IMR-90 (cell line): Measurements from ENCODE around the gene CCDC102B. TPM values are rescaled to one million over a fixed set of nuclear protein-coding genes. Genes with fewer than 3 reads are reported as not detected.

Source experiments
- ATAC-seq: fragments of 200-7000 bp; cut with Tn5 transposase; 2 replicates; pipeline ENCODE4 v1.9.1; 2020; ENCODE audit warnings: low read depth, mild to moderate bottlenecking, moderate library complexity
- BruUV-seq: library from RNA; stranded (reverse); fragments of 400-500 nt; replicated peaks from 2 replicates; lab custom pipeline; 2021; lab: Mats Ljungman, UMichigan
- CTCF ChIA-PET: fragments of 300-600 bp; formaldehyde crosslinking; extraction: SDS; loops from one replicate; lab custom pipeline; 2021; ENCODE audit warnings: antibody characterized with exemption; lab: Yijun Ruan, JAX
- POLR2A ChIA-PET: fragments of 300-600 bp; sonication (Branson Sonifier 250); formaldehyde crosslinking; loops from one replicate; lab custom pipeline; 2022; ENCODE audit warnings: antibody characterized with exemption; ENCODE audit not compliant: unreplicated experiment; lab: Charles Lee
- DNase-seq: peaks from one replicate; pipeline ENCODE4 v3.0.0; 2013
- H2AFZ ChIP-seq: replicated peaks from 2 replicates; pipeline ENCODE3; 2013; ENCODE audit warnings: low read length, mild to moderate bottlenecking; ENCODE audit not compliant: poor library complexity
- H2AK5ac ChIP-seq: 2 replicates; pipeline ENCODE4 v1.6.1; 2013; ENCODE audit warnings: low read depth, low read length, inconsistent platforms
- H2AK9ac ChIP-seq: replicated peaks from 2 replicates; pipeline ENCODE3; 2013; ENCODE audit warnings: mild to moderate bottlenecking, low read depth, low read length, moderate library complexity; ENCODE audit not compliant: poor library complexity
- H2BK120ac ChIP-seq: 2 replicates; pipeline ENCODE4 v1.6.1; 2013; ENCODE audit warnings: low read depth, low read length, inconsistent platforms
- H2BK15ac ChIP-seq: 3 replicates; pipeline ENCODE4 v1.6.1; 2013; ENCODE audit warnings: low read depth, low read length, inconsistent platforms
- H2BK20ac ChIP-seq: 2 replicates; pipeline ENCODE4 v1.6.1; 2013; ENCODE audit warnings: low read depth, mild to moderate bottlenecking, inconsistent platforms, low read length, moderate library complexity
- H2BK5ac ChIP-seq: 2 replicates; pipeline ENCODE4 v1.6.1; 2013; ENCODE audit warnings: mild to moderate bottlenecking, low read depth, low read length, inconsistent platforms; ENCODE audit not compliant: poor library complexity, severe bottlenecking
- H3K14ac ChIP-seq: replicated peaks from 2 replicates; pipeline ENCODE4 v1.6.1; 2013; ENCODE audit warnings: low read depth, low read length, inconsistent platforms
- H3K18ac ChIP-seq: 2 replicates; pipeline ENCODE4 v1.6.1; 2013; ENCODE audit warnings: low read depth, low read length, control low read depth
- H3K23ac ChIP-seq: 2 replicates; pipeline ENCODE4 v1.6.1; 2013; ENCODE audit warnings: low read depth, low read length, inconsistent platforms
- H3K27ac ChIP-seq: 2 replicates; pipeline ENCODE4 v1.5.1; 2013; ENCODE audit warnings: mild to moderate bottlenecking, control low read depth, low read length; ENCODE audit not compliant: insufficient read depth
- H3K27me3 ChIP-seq: 2 replicates; pipeline ENCODE4 v1.6.1; 2013; ENCODE audit warnings: low read length; ENCODE audit not compliant: control insufficient read depth, insufficient read depth
- H3K36me3 ChIP-seq: 2 replicates; pipeline ENCODE4 v1.6.1; 2013; ENCODE audit warnings: low read length, mixed read lengths; ENCODE audit not compliant: control insufficient read depth, insufficient read depth
- H3K4ac ChIP-seq: 2 replicates; pipeline ENCODE4 v1.6.1; 2013; ENCODE audit warnings: low read depth, low read length, inconsistent platforms
- H3K4me1 ChIP-seq: 2 replicates; pipeline ENCODE4 v1.6.1; 2013; ENCODE audit warnings: low read length, mixed read lengths; ENCODE audit not compliant: control insufficient read depth, insufficient read depth
- H3K4me2 ChIP-seq: 2 replicates; pipeline ENCODE4 v1.6.1; 2013; ENCODE audit warnings: low read depth, mild to moderate bottlenecking, control low read depth, low read length, moderate library complexity
- H3K4me3 ChIP-seq: 2 replicates; pipeline ENCODE4 v1.5.1; 2013; ENCODE audit warnings: low read depth, mild to moderate bottlenecking, control low read depth, low read length, moderate library complexity; ENCODE audit not compliant: insufficient read depth
- H3K56ac ChIP-seq: 2 replicates; pipeline ENCODE4 v1.6.1; 2013; ENCODE audit warnings: low read length, inconsistent platforms; ENCODE audit not compliant: insufficient read depth; ENCODE audit errors: extremely low read depth
- H3K79me1 ChIP-seq, 2 experiments: 2 replicates each; pipeline ENCODE4 v1.6.1; 2013; ENCODE audit warnings: low read length in 2 of 2, inconsistent platforms in 1 of 2, low read depth in 1 of 2
- H3K9ac ChIP-seq: 2 replicates; pipeline ENCODE4 v1.6.1; 2013; ENCODE audit warnings: low read depth, low read length, control low read depth
- H3K9me1 ChIP-seq: 2 replicates; pipeline ENCODE4 v1.6.1; 2013; ENCODE audit warnings: low read length, inconsistent platforms; ENCODE audit not compliant: insufficient read depth
- H3K9me3 ChIP-seq: 2 replicates; pipeline ENCODE4 v1.6.1; 2013; ENCODE audit warnings: low read length; ENCODE audit not compliant: control insufficient read depth, insufficient read depth
- H4K20me1 ChIP-seq: 2 replicates; pipeline ENCODE4 v1.6.1; 2013; ENCODE audit warnings: low read length, inconsistent platforms; ENCODE audit not compliant: insufficient read depth
- H4K5ac ChIP-seq: 2 replicates; pipeline ENCODE4 v1.6.1; 2013; ENCODE audit warnings: mild to moderate bottlenecking, low read depth, low read length, control low read depth
- H4K8ac ChIP-seq, 2 experiments: 2 replicates each; pipeline ENCODE4 v1.6.1; 2013; ENCODE audit warnings: low read depth in 2 of 2, low read length in 2 of 2, control low read depth in 1 of 2, inconsistent platforms in 1 of 2
- H4K91ac ChIP-seq: 2 replicates; pipeline ENCODE4 v1.6.1; 2013; ENCODE audit warnings: low read depth, low read length, inconsistent platforms; ENCODE audit not compliant: insufficient read depth
- CHD1 ChIP-seq: IDR thresholded peaks from 2 replicates; pipeline ENCODE4 v1.6.1; 2012; ENCODE audit warnings: low read depth, low read length, improper control_type of control experiment
- MAFK ChIP-seq: IDR thresholded peaks from 2 replicates; pipeline ENCODE4 v1.6.1; 2012; ENCODE audit warnings: low read depth, low read length, improper control_type of control experiment
- RCOR1 ChIP-seq: IDR thresholded peaks from 2 replicates; pipeline ENCODE4 v1.6.1; 2012; ENCODE audit warnings: mild to moderate bottlenecking, low read length, improper control_type of control experiment; ENCODE audit not compliant: insufficient replicate concordance
- SMC3 ChIP-seq: fragments of 150-350 bp; IDR thresholded peaks from 2 replicates; pipeline ENCODE4 v1.6.1; 2016; ENCODE audit warnings: low read depth, mild to moderate bottlenecking, antibody characterized with exemption, low read length, moderate library complexity
- WGBS, 2 experiments: methylation state at CpG; one replicate each; pipeline versions ENCODE4 v1.1.5 to v1.1.7; 2013; ENCODE audit warnings: missing lambda C conversion rate in 2 of 2; ENCODE audit not compliant: insufficient read length in 1 of 2; ENCODE audit errors: extremely low coverage in 2 of 2; 5-methylcytosine and 5-hydroxymethylcytosine counted together
- dilution Hi-C: fragments of 300-500 bp; cut with HindIII; formaldehyde crosslinking; loops from one replicate; pipeline ENCODE4 v1.14.3; 2018; ENCODE audit warnings: low sequenced_read_pairs; ENCODE audit not compliant: unreplicated experiment
- in situ Hi-C: fragments of 300-500 bp; cut with MboI; formaldehyde crosslinking; loops from 3 replicates; pipeline ENCODE4 v1.14.3; 2019; ENCODE audit warnings: low sequenced_read_pairs, inconsistent platforms, mixed read lengths
- intact Hi-C: fragments of 100-400 bp; cut with micrococcal nuclease; formaldehyde crosslinking; loops from 2 replicates; pipeline ENCODE4 v1.10.0; 2022
- polyA plus RNA-seq, 3 experiments: library from polyadenylated mRNA; depleted of rRNA; stranded (reverse); fragments of >200 nt; gene quantifications; 2 replicates each; pipeline ENCODE4 v1.2.3, GENCODE V29; 2012; ENCODE audit warnings: low replicate concordance in 1 of 3
- total RNA-seq: library from RNA; depleted of rRNA; stranded (reverse); fragments of >200 nt; gene quantifications from 2 replicates; pipeline ENCODE4 v1.2.3, GENCODE V29; 2012
- TF ChIP-seq, protein P1 (sequence below): conservative IDR thresholded peaks from 2 replicates; pipeline ENCODE4 v1.5.1; 2012; ENCODE audit warnings: mild to moderate bottlenecking, low read depth, low read length, improper control_type of control experiment

Gene CCDC102B
- total and polyA plus RNA-seq, 2 of the 4 experiments (the other 2 are of a cell fraction), result 0.54 to 1.4 TPM

DNA sequence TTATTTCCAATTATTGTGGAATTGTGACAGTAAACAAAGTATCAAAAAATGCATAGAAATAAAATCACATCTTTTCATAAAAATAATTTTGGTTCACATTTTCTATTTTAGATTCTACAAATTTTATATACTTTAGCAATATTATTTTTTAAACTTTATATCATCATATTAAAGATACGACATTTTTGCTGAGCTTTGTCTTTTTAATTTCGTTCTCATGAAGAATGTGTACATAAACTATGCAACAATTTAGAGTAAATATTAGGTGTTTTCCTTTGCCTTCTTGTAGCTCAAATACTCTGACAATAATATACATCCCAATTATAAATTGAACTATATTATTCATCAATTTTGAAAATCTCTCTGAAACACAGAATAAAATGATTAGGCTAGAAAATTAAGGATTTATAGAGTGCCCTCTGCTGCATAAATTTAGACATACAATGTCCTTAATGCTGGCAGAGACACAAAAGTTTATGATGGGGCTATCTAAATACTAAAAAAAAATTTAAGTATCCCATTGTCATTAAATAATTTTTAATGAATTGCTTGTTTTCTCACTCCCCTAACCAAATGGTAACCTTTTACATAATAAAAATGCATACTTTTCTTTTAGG is 45.7 kb downstream of the CCDC102B start:
- dilution Hi-C loops, result no loop called here
- no peak for ATAC-seq
- intact Hi-C loops, result loop anchor here (5.0 to 10.0 kb wide), 4 partner anchors 106 to 941 kb away; no protein-coding TSS in a partner anchor

More for the DNA sequence above, 45.7 kb downstream of the CCDC102B start:
- peaks cover 7% of the 10 kb centered on the region for H3K4me1 ChIP-seq
- no peak overlapping the region for H3K4me2 ChIP-seq
- in situ Hi-C loops, result loop anchor here (10.0 kb wide), 2 partner anchors 1251 to 1601 kb away; no protein-coding TSS in a partner anchor
- H3K27ac ChIP-seq, result no peak overlapping the region
- H3K18ac ChIP-seq, result no peak overlapping the region
- no CpG with 5 or more reads among the region's 2 CpGs for WGBS, 2 experiments
- H4K5ac ChIP-seq, result no peak overlapping the region
- H3K9me1 ChIP-seq, result peaks cover 10% of the 10 kb centered on the region
- H2AK5ac ChIP-seq, result no peak overlapping the region
- no peak overlapping the region for H2BK5ac ChIP-seq
- no peaks in the 10 kb centered on the region for H3K9me3 ChIP-seq
- no peak overlapping the region for H3K56ac ChIP-seq
- no peak overlapping the region for H2AFZ ChIP-seq
- H4K8ac ChIP-seq, result no peak overlapping the region
- DNase-seq, result peak; percentile 18
- H3K23ac ChIP-seq, result no peak overlapping the region
- H3K27me3 ChIP-seq, result no peaks in the 10 kb centered on the region
- H2AK9ac ChIP-seq, result no peak overlapping the region
- no peaks in the 10 kb centered on the region for H3K79me1 ChIP-seq
- H2BK120ac ChIP-seq, result no peak overlapping the region
- TF ChIP-seq, protein P1, sequence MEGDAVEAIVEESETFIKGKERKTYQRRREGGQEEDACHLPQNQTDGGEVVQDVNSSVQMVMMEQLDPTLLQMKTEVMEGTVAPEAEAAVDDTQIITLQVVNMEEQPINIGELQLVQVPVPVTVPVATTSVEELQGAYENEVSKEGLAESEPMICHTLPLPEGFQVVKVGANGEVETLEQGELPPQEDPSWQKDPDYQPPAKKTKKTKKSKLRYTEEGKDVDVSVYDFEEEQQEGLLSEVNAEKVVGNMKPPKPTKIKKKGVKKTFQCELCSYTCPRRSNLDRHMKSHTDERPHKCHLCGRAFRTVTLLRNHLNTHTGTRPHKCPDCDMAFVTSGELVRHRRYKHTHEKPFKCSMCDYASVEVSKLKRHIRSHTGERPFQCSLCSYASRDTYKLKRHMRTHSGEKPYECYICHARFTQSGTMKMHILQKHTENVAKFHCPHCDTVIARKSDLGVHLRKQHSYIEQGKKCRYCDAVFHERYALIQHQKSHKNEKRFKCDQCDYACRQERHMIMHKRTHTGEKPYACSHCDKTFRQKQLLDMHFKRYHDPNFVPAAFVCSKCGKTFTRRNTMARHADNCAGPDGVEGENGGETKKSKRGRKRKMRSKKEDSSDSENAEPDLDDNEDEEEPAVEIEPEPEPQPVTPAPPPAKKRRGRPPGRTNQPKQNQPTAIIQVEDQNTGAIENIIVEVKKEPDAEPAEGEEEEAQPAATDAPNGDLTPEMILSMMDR, result peak; percentile 28; the same call in 1 of the 2 replicates
- TF ChIP-seq MAFK, result peak; percentile 76
- TF ChIP-seq RCOR1, result no peak
- no peak for TF ChIP-seq CHD1
- peak; percentile 29; the same call in 1 of the 2 replicates for TF ChIP-seq SMC3
- ChIA-PET POLR2A (no interaction called here), CTCF (no interaction called here)
- no peak overlapping the region for H4K91ac ChIP-seq
- H3K14ac ChIP-seq, result no peak overlapping the region
- H2BK20ac ChIP-seq, result no peak overlapping the region
- H2BK15ac ChIP-seq, result no peak overlapping the region
- no TSS peak for BruUV-seq
- H3K4ac ChIP-seq, result no peak overlapping the region
- H3K4me3 ChIP-seq, result no peak overlapping the region
- no peaks in the 10 kb centered on the region for H3K36me3 ChIP-seq
- no peak overlapping the region for H3K9ac ChIP-seq
- no peaks in the 10 kb centered on the region for H4K20me1 ChIP-seq
